Measurements from ENCODE around the gene PIGC. TPM values are rescaled to one million over a fixed set of nuclear protein-coding genes. Genes with fewer than 3 reads are reported as not detected.

The PIGC gene
- total and polyA plus RNA-seq, 8 donors = 1.2 to 27.9 (median 17.0) TPM

DNA sequence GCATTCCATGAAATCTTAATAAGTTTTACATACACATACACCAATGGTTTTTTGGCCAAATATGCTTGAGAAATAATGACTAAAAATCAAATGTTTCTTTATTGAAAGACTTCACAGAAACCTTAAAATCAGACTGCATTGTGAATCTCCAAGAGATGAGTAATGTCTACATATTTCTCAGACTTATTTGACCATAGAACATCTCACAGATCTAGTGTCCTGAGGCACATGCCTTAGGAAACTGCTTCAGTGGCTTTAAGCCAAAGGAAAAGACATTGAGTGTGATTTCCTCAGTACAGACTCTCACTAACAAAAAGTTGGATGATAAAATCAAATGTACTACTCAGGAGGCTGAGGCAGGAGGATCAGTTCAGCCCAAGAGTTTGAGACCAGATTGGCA is 29.5 kb downstream of the PIGC start:
- no peaks in the 10 kb centered on the region for H3K27me3 ChIP-seq
- no peaks in the 10 kb centered on the region for H3K4me1 ChIP-seq
- no peaks in the 10 kb centered on the region for H3K36me3 ChIP-seq
- no peak for DNase-seq
- H3K9me3 ChIP-seq = no peaks in the 10 kb centered on the region
- no peak overlapping the region for H3K4me3 ChIP-seq
- intact Hi-C loops (cut with DNase I; ENCODE audit: low total_unique reads) = no loop called here
- TF ChIP-seq EP300 (IDR thresholded peaks at IDR 0.05) (no peak), POLR2AphosphoS5 (IDR thresholded peaks at IDR 0.05) (no peak), POLR2A (IDR thresholded peaks at IDR 0.05) (no peak)
- TF ChIP-seq, protein P1, sequence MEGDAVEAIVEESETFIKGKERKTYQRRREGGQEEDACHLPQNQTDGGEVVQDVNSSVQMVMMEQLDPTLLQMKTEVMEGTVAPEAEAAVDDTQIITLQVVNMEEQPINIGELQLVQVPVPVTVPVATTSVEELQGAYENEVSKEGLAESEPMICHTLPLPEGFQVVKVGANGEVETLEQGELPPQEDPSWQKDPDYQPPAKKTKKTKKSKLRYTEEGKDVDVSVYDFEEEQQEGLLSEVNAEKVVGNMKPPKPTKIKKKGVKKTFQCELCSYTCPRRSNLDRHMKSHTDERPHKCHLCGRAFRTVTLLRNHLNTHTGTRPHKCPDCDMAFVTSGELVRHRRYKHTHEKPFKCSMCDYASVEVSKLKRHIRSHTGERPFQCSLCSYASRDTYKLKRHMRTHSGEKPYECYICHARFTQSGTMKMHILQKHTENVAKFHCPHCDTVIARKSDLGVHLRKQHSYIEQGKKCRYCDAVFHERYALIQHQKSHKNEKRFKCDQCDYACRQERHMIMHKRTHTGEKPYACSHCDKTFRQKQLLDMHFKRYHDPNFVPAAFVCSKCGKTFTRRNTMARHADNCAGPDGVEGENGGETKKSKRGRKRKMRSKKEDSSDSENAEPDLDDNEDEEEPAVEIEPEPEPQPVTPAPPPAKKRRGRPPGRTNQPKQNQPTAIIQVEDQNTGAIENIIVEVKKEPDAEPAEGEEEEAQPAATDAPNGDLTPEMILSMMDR (IDR thresholded peaks at IDR 0.05) = no peak
- H3K27ac ChIP-seq = no peak overlapping the region

GRCh38 chr1:172411791-172412338 is 32.0 kb downstream of the PIGC start:
- intact Hi-C loops (cut with DNase I; ENCODE audit: low total_unique reads) = no loop called here
- no peak for DNase-seq
- Histone ChIP-seq H3K4me3 (no peak overlapping the region), H3K36me3 (no peaks in the 10 kb centered on the region), H3K27ac (no peak overlapping the region), H3K4me1 (no peaks in the 10 kb centered on the region), H3K9me3 (no peaks in the 10 kb centered on the region), H3K27me3 (no peaks in the 10 kb centered on the region)
- 85 to 92% (median 88%) methylated on average over 2 of the region's 2 CpGs for WGBS, 5 donors
- TF ChIP-seq, protein P1 (IDR thresholded peaks at IDR 0.05) = no peak
- TF ChIP-seq EP300 (IDR thresholded peaks at IDR 0.05) = no peak

- Histone ChIP-seq H3K4me3 (no peak overlapping the region), H3K27ac (no peak overlapping the region), H3K9me3 (no peaks in the 10 kb centered on the region), H3K4me1 (no peaks in the 10 kb centered on the region), H3K36me3 (no peaks in the 10 kb centered on the region), H3K27me3 (no peaks in the 10 kb centered on the region)
- intact Hi-C loops (cut with DNase I; ENCODE audit: low total_unique reads) = no loop called here
- WGBS, 5 donors = 89 to 95% (median 90%) methylated on average over 1 of the region's 1 CpG
- TF ChIP-seq POLR2AphosphoS5 (IDR thresholded peaks at IDR 0.05) (no peak), POLR2A (IDR thresholded peaks at IDR 0.05) (no peak)
- DNase-seq = no peak
These were observed 33.8 kb downstream of the PIGC start for GRCh38 chr1:172410027-172410426.

- Histone ChIP-seq H3K36me3 (no peaks in the 10 kb centered on the region), H3K9me3 (no peaks in the 10 kb centered on the region), H3K4me1 (no peaks in the 10 kb centered on the region), H3K27me3 (no peaks in the 10 kb centered on the region), H3K27ac (no peak overlapping the region), H3K4me3 (no peak overlapping the region)
- TF ChIP-seq POLR2AphosphoS5 (IDR thresholded peaks at IDR 0.05) = no peak
- TF ChIP-seq, protein P1 (IDR thresholded peaks at IDR 0.05) = no peak
- no peak for TF ChIP-seq POLR2A (IDR thresholded peaks at IDR 0.05)
- no peak for TF ChIP-seq EP300 (IDR thresholded peaks at IDR 0.05)
- no peak for DNase-seq
- intact Hi-C loops (cut with DNase I; ENCODE audit: low total_unique reads) = loop anchor here (10.0 kb wide), 1 partner anchor 324 kb away; no protein-coding TSS in a partner anchor
- 75 to 90% (median 83%) methylated on average over 1 of the region's 1 CpG for WGBS, 5 donors
These were observed 34.9 kb downstream of the PIGC start for GRCh38 chr1:172408958-172409357.

DNA sequence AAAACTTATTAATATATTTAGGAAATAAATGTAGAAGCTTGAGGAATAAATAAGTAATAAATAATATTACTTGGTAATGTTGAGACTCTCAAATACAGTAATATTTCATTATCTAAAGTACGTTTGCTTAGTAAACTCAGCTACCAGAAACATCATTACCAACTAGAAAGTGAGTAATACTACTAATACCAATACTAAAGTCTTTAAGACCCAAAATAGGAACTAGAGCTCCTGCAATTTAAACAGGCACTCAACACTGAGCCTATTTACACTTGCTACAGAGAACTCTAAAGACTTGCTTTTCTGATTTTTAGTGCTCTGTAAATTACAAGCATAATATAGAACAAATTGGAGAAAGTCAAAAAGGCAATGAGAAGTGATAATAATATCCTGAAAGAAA is 36.9 kb downstream of the PIGC start:
- WGBS, 5 donors = 44 to 61% (median 52%) methylated on average over 1 of the region's 1 CpG
- H3K9me3 ChIP-seq = no peaks in the 10 kb centered on the region
- H3K4me3 ChIP-seq = no peak overlapping the region
- DNase-seq = no peak
- no peaks in the 10 kb centered on the region for H3K27me3 ChIP-seq
- intact Hi-C loops (cut with DNase I; ENCODE audit: low total_unique reads) = loop anchor here (10.0 kb wide), 1 partner anchor 322 kb away; no protein-coding TSS in a partner anchor
- TF ChIP-seq, protein P1 (IDR thresholded peaks at IDR 0.05) = no peak
- TF ChIP-seq POLR2A (IDR thresholded peaks at IDR 0.05) (no peak), EP300 (IDR thresholded peaks at IDR 0.05) (no peak), POLR2AphosphoS5 (IDR thresholded peaks at IDR 0.05) (no peak)
- peaks cover 0 to 12% (median 6%) of the 10 kb centered on the region in 4 donors for H3K4me1 ChIP-seq
- no peak overlapping the region for H3K27ac ChIP-seq
- no peaks in the 10 kb centered on the region for H3K36me3 ChIP-seq

Data from stomach (tissue), 9 donors.